Measurements from ENCODE around the gene OR2AK2. TPM values are rescaled to one million over a fixed set of nuclear protein-coding genes. Genes with fewer than 3 reads are reported as not detected.

Gene OR2AK2
- total and polyA plus RNA-seq, 2 of the 8 experiments (the other 6 are each of a cell fraction or from before 2014, with no cell fraction given): not detected

DNA sequence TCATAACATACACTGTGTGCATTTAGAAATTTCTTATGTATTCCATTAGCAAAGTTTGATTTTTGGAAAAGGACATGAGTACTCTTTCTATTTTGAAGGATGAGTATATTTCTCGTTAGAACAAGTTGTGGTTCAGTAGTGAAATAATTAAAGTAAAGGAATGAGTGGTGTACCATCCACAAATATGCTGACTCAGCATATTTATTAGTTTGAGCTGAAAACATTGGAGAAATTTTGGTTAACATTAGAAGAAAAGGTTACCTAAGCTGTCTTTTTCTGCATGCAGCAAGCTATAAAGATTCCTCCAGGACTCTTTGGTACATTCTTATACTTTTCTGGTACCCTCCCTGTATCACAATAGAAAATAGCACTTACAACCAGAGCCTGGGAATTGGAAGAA lies 42.7 kb downstream of the OR2AK2 start:
- 56% methylated on average over 1 of the region's 1 CpG; no CpG with 5 or more reads in 1 of the 2 experiments for WGBS, 2 experiments (ENCODE audit: extremely low coverage in 1 of 2, insufficient coverage in 1 of 2, insufficient read length in 1 of 2, insufficient replicate concordance in 2 of 2, low coverage in 1 of 2, low lambda C conversion rate in 2 of 2, missing lambda C conversion rate in 1 of 2)
- POLR2A ChIA-PET (ENCODE audit: partially characterized antibody): no interaction called here

More for the DNA sequence above, 42.7 kb downstream of the OR2AK2 start:
- Histone ChIP-seq H2BK120ac (replicated peaks; ENCODE audit: low read depth, low read length) (no peak overlapping the region), H2BK20ac (ENCODE audit: low read length) (no peak overlapping the region), H3K9me3 (ENCODE audit: insufficient read depth in 2 of 2, low read depth in 1 of 2, low read length in 1 of 2) (peaks cover 57 to 63% of the 10 kb centered on the region in 2 experiments), H4K91ac (replicated peaks; ENCODE audit: insufficient read length, low read length) (no peak overlapping the region), H3K4me1 (replicated peaks in 1 of 4; ENCODE audit: control insufficient read depth in 3 of 4, insufficient read depth in 4 of 4, low read length in 3 of 4) (no peaks in the 10 kb centered on the region), H2BK12ac (ENCODE audit: low read depth, low read length) (no peak overlapping the region), H3K56ac (replicated peaks; ENCODE audit: insufficient read length, low read depth, low read length) (no peak overlapping the region), H3K23ac (ENCODE audit: insufficient read length) (no peak overlapping the region), H3K36me3 (ENCODE audit: control insufficient read depth in 2 of 4, insufficient read depth in 4 of 4, low read length in 3 of 4) (no peaks in the 10 kb centered on the region; a peak in 1 of 8 replicates), H3K18ac (ENCODE audit: extremely low read depth, low read length) (no peak overlapping the region), H4K20me1 (replicated peaks in 1 of 2; ENCODE audit: control insufficient read depth in 1 of 2, insufficient read depth in 2 of 2, low read length in 2 of 2) (no peaks in the 10 kb centered on the region), H3K27ac (ENCODE audit: low read depth, low read length) (no peak overlapping the region), H4K5ac (ENCODE audit: insufficient read length, low read depth, low read length) (no peak overlapping the region), H2BK15ac (ENCODE audit: low read length) (no peak overlapping the region), H3K79me2 (ENCODE audit: control insufficient read depth in 1 of 2, insufficient read depth in 2 of 2, low read length in 2 of 2) (no peaks in the 10 kb centered on the region), H4K8ac (ENCODE audit: extremely low read depth, insufficient read depth, low read length) (no peak overlapping the region), H3K4me3 (ENCODE audit: extremely low read depth in 1 of 4, insufficient read depth in 2 of 4, low read depth in 3 of 4, low read length in 4 of 4) (no peak overlapping the region), H3K23me2 (ENCODE audit: low read depth, low read length) (no peaks in the 10 kb centered on the region), H2AK5ac (ENCODE audit: low read depth, low read length) (no peak overlapping the region), H3K27me3 (replicated peaks in 1 of 4; ENCODE audit: control insufficient read depth in 3 of 4, extremely low read depth in 1 of 4, insufficient read depth in 3 of 4, low read length in 3 of 4) (no peaks in the 10 kb centered on the region), H2BK5ac (ENCODE audit: low read depth, low read length) (no peak overlapping the region), H2AFZ (ENCODE audit: low read length) (no peak overlapping the region), H3K79me1 (ENCODE audit: low read depth, low read length) (no peaks in the 10 kb centered on the region), H3K4me2 (ENCODE audit: insufficient read depth in 1 of 2, low read depth in 2 of 2, low read length in 2 of 2) (no peak overlapping the region), H3K14ac (ENCODE audit: insufficient read length) (no peak overlapping the region), H3K9ac (replicated peaks in 1 of 4; ENCODE audit: extremely low read depth in 1 of 4, low read depth in 3 of 4, low read length in 3 of 4) (no peak overlapping the region), H3K4ac (replicated peaks; ENCODE audit: insufficient read length, low read depth, low read length) (no peak overlapping the region)
- CTCF ChIA-PET (ENCODE audit: partially characterized antibody): no interaction called here
- DNase-seq (ENCODE audit: low read depth in 1 of 2, low spot score in 2 of 2) (no peak), FAIRE-seq (no peak)
- TF ChIP-seq JUND (IDR thresholded peaks at IDR 0.05; ENCODE audit: low read length) (no peak), CEBPB (IDR thresholded peaks at IDR 0.05; ENCODE audit: low read depth, low read length) (no peak), MAFK (IDR thresholded peaks at IDR 0.05; ENCODE audit: low read depth, low read length) (peak; percentile 100), BACH1 (IDR thresholded peaks at IDR 0.05; ENCODE audit: low read length) (peak; percentile 45; the same call in 1 of the 2 replicates), NRF1 (IDR thresholded peaks at IDR 0.05; ENCODE audit: low read depth, low read length) (no peak)
